GM12891 (cell line): ENCODE results near the gene BLMH.

Source experiments
- POLR2A ChIP-seq: IDR thresholded peaks from 2 replicates; pipeline ENCODE4 v1.6.1; 2011; ENCODE audit warnings: low read depth, low read length, control low read depth
- POLR2AphosphoS5 ChIP-seq: IDR thresholded peaks from 2 replicates; pipeline ENCODE4 v1.6.1; 2011; ENCODE audit warnings: low read depth, low read length, control low read depth

DNA sequence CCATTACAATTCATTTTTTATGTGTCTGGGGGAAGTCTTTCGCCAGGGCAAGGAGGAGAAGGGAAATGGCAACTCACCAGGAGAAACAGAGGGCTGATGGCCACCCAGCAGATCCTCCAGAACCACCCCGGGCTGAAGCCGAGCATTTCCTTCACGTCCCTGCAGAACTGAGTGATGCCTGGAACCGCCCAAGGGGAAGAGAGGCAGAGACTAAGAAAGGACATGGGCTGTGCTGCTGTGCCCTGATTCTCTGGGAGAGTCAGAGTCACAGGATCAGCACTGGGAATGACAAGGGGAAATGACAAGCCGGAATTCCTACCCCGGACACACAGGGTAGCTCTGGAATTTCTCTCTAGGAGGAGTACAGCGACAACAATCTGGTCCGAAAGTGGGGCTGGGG is 84.1 kb downstream of the BLMH start:
- TF ChIP-seq POLR2A (no peak), POLR2AphosphoS5 (no peak)
